ENCODE measurements around the gene P2RX2. TPM values are rescaled to one million over a fixed set of nuclear protein-coding genes. Genes with fewer than 3 reads are reported as not detected.

P2RX2 gene
- total RNA-seq (2014; rRNA removed; shearing (Covaris generic)) = not detected in 2 replicates

DNA sequence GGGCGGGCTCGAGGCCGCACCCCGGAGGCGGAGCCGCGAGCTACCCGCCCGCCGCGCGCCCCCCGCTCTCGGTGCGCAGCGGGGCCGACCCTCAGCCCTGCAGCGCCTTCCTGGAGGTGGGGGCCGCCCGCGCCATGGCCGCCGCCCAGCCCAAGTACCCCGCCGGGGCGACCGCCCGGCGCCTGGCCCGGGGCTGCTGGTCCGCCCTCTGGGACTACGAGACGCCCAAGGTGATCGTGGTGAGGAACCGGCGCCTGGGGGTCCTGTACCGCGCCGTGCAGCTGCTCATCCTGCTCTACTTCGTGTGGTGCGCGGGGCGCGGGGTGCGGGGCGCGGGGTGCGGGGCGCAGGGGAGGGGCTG, at the start of gene P2RX2:
Gene P2RX2, plus strand, starts transcription at position 94 of the 361 bp plus-strand sequence. Its CDS starts 41 bp downstream, at position 135.
- DNase-seq (ENCODE audit: low read depth) = no peak

DNA sequence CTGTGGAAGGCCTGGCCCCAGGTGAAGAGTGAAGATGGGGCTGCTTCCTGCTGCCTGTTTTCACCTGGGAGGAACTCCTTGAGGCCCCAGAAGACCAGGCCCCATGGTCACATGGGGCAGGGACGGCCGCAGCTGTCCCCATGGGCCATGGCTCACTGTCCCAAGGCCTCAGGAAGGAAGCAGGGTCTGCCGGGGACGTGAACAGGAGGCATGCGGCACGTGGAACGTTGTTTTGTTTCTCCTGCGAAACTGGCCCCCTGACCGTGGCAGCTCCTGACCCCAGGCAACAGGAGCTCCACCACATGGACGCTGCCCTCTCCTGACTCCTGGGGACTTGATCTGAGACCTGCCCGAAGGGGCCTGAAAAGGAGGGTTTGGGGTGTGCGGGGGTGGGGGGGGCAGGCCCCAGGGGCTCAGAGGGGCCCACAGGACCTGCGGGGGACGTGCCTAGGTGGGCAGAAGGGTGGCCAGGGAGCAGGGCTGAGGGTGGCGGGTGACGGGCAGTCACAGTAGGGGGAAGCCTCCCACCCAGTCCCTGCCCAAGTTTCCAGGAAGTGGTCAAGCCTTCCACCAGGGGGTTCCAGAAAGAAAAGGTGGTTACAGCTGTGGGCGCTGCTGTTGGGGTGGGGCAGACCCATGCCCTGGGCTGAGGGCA, 49.6 kb upstream of the P2RX2 start:
- DNase-seq (ENCODE audit: low read depth) = no peak

DNA sequence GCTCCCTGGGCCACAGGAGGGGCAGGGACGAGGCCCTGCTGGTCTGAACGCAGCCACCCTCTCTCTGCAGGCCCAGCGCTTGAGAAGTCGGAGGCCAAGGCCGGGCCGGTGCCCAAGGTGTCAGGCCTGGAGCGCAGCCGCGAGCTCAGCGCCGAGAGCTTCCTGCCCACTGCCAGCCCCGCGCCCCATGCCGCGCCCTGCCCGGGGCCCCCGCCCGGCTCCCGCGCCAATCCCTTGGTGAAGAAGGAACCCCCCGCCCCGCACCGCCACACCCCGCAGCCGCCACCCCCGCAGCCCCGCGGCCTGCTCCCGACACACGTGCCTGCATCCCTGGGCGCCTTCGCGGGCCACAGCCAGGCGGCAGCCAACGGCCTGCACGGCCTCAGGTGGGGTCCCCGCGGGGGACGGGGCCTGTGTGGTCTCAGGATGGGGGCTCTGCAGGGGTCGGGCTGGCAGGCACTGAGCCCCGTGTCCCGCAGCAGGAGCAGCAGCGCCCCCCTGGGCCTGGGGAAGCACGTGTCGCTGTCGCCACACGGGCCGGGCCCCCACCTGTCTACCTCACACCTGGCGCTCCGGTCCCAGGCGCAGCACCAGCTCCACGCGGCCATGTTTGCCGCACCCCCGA, 48.6 kb upstream of the P2RX2 start:
- DNase-seq (ENCODE audit: low read depth) = no peak

DNA sequence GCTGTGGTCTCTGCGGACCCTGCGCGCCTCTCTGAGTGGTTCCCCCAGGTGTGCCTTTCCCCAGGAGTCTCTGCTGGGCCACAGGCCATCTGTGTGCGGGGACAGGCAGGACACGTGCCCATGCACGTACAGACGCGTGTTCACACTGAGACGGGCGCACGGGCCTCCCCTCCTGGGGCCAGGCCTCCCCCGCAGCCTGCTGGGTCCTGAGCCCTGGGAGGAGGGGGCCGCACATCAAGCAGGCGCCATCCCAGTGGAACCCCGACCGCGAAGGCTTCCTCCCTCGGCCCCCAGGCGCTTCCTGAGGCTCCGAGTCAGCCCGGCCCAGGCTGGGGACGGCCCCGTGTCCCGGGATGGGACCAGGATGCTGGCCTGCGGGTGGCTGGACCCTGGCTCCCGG, 47.9 kb upstream of the P2RX2 start:
- no peak for DNase-seq (ENCODE audit: low read depth)

DNA sequence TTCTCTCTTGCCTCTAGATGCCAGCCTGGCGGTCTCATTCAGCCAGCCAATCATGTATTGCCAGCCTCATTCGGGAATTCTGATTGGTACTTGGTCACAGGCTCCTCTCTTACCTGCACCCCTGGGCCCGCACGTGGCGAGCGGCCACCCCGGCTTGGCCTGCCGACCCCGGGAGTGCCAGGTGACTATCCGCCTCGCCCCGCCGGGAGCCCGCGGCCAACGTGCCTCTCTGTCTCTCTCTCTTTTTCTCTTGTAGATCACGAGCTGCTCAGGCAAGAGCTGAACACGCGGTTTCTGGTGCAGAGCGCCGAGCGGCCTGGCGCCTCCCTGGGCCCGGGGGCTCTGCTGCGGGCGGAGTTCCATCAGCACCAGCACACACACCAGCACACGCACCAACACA, 47.5 kb upstream of the P2RX2 start:
- no peak for DNase-seq (ENCODE audit: low read depth)

DNA sequence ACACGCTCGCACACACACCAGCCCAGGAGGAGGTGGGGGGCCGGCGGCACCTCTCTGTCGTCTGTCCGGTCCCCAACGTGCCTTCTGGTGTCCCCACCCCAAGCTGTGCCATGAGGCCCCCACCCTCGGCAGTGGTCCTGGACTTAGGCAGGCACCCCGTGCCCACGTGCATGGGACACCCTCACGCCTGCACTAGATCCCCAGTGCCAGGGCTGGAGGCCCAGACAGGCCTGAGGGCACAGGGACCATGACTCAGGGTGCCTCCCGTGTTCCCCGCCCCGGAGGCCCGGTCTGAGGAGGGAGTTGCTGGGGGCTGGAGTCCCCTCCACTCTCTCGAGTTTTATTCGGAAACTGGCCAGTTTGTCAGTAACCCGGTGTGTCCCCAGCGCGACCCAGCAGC, 47.0 kb upstream of the P2RX2 start:
- DNase-seq (ENCODE audit: low read depth) = no peak

DNA sequence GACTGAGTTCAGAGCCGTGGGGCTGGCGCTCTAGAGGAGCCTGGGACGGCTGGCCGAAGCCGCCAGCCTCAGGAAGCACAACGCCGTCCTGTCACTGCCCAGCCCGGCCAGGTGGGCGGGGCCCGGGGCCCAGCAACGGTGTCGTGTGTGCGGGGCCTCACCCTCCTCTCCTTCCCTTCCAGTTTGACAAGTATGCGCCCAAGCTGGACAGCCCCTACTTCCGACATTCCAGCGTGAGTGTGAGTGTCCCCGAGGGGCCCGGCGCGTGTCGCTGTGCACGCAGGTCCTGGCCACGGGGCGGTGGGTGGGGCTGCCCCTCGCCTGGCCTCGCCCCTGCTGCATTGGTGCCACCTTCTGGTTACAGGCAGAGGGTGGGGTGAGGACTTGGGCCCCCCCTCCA, 46.5 kb upstream of the P2RX2 start:
- no peak for DNase-seq (ENCODE audit: low read depth)

DNA sequence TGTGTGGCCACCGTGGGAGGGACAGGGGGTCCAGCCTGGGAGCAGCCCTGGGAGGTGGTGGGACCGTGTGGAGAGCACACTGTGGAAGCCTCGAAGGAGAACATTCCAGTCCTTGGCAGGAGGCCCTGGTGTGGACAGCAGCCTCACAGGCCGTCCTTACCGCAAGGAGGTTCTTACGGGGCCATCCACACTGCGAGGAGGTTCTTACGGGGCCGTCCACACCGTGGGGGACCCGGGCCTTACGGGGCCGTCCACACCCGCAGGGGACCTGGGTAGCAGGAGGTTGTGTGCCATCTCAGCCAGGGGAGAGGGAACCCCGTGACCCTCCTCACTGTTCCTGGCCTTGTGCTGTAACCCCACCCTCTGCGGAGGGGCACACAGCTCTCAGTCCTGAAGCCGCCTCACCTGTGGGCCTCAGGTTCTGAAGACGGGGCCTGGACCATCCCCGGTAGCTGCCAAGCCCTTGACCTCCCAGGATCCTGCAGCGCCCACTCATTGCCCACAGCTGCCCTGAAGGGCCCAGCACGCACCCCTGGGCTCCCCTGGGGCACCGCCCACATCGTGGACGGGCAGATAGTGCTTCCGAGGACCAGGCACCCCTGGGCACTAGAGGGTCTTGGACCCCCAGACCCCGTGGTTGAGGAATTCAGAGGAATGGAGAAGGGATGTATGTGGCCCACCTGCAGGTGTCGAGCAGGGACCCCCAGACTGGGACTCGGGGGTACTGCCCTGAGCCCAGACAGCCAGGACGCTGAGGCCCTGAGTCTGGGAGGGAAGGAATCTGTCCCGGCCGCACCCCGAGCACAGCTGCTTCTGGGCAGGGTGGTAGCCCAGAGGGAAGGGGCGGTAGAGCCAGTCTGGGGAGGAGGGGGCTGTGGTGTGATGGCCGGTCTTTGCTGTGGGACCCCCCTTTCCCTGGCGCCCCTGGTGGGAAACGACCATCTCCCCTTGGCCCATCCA, 45.5 kb upstream of the P2RX2 start:
- DNase-seq (ENCODE audit: low read depth) = no peak

DNA sequence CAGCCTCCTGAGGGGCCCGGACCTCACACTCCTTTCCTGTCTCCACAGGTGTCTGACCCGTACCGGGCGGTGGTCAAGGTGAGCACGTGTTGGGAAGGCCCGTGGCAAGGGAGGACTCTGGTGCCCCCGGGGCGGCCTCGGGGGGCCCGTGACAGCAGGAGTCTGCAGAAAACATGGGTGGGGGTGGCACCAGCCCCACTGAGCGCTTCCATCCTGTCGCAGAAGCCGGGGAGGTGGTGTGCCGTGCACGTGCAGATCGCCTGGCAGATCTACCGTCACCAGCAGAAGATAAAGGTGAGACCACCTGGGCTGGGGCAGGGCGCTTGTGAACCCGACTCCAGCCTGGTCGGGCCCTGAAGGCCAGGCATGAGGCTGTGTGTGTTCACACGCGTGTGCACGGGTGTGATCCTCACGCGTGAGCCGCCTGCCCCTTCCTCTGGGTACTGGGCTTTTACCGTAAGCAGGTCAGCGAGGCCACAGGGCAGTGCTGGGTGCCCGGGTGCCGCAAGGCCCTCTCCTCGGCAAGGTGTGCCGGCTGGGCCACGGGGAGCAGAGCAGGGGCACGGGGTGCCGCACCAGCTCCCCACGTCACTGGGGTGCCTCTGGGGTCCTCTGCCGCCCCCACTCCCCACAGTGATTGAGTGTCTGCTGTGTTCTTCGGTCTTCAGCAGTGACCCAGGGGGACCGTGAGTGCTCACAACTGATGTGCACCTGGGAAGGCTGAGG, 44.1 kb upstream of the P2RX2 start:
- DNase-seq (ENCODE audit: low read depth) = no peak

DNA sequence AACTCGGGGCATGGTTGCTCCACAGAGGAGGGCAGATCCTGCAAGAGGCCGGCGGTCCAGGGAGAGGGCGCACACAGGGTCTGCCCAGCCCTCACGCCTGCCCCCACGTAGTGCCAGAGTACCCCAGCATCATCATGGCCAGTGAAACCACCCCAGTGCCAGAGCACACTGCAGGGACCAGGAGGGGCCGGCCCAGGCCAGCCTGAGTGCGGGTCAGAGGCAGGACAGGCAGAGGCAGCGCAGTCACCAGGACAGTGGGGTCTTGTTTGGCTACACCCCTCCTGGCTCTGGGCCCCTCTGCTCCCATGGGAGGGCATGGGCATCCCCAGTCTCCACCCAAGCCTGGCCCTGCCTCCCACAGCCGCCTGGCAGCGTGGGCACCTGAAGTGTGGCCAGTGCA, 42.9 kb upstream of the P2RX2 start:
- DNase-seq (ENCODE audit: low read depth) = no peak

DNA sequence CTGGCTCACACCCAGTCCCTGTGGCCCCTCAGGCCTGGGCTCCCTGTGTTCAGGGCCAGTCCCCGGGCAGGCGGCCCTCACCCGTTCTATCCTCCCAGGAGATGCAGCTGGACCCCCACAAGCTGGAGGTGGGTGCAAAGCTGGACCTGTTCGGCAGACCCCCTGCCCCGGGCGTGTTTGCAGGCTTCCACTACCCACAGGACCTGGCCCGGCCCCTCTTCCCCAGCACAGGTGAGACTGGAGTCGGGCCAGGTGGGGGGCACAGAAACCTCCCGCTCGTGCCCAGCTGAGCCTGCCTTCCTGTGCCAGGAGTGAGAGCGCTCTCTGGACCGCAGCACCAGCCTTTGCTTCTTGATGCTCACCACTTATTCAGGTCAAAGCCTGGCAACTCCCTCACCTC, 41.9 kb upstream of the P2RX2 start:
- no peak for DNase-seq (ENCODE audit: low read depth)

DNA sequence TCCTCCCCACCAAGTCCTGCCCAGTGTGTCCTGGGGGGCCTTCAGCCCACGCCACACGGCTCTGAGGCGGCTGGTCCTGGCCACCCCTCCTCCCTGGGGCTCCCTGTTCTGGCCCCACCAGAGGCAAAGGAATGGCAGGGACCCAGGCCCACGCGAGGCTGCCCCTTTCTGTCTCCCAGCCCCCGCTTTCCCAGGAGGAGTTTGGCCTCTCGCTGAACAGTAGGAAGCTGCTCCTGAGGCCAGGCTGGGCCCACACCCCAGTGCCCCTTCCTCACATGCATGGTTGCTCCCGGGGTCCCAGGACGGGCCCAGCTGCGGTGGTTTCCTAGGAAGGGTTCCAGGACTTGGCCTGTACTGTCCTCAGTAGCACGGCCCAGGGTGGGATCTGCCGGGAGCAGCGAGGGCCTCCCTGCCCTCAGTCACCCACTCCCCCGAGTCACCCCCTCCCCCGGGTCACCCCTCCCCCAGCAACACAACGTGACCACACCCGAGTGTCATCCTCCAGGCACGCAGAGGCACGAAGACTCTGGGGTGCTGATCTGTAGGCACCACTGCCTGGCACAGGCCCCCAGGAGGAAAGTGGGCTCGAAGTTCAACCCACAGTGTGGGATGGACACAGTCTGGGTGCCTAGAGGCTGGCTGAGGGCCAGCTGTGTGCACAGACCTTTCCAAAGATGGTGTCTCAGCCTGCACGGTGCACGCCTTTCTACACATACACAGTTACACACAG, 41.2 kb upstream of the P2RX2 start:
- DNase-seq (ENCODE audit: low read depth) = no peak

DNA sequence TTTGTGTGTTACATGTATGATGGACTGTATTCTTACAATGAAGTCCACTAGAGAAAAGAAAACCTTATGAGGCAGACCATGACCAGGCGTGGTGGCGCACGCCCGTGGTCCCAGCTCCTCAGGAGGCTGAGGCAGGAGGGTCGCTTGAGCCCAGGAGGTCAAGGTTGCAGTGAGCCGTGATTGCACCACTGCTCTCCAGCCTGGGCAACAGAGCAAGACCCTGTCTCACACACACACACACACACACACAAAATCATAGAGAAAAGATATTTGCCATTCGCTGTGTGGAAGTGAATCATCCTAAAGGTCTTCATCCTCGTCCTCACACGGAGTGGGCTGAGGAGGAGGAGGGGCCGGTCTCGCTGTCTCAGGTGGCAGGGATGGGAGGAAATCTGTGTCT, 40.5 kb upstream of the P2RX2 start:
- DNase-seq (ENCODE audit: low read depth) = no peak

DNA sequence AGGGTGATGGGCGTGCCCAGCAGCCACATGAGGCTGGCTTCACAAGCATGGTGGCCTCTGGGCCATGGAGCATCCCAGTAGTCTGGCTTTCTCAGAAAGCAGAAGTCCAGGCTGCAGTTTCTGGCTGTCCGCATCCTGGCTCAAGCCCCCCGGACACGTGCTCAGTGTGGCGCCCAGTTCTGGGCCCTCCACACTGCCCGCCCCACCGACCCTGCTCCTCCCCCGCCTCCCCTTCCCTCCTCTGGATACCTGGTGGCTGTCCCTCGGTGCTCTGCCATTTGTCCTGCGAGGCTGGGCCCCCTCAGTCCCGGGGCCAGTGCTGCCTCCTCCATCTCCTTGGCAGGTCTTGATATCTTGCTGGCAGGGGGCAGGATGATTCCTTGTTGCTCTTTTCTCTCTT, 39.8 kb upstream of the P2RX2 start:
- DNase-seq (ENCODE audit: low read depth) = no peak

DNA sequence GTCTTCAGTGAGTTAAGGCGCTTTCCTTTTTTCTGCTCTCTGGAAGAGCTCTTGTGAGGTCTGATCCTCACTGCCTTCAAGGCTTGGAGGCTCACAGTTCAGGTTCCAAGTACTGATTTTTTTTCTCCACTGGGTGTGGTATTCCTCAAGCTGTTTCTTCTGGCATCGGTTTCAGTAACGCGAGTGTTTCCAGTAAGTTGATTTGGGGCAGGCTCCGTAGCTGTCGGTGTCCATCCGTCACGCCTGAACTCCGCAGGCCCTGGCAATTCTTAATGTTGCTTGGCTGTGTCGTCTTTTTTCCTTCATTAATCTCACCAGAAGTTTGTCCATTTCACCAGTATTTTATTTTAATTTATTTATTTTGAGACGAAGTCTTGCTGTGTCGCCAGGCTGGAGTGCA, 38.8 kb upstream of the P2RX2 start:
- no peak for DNase-seq (ENCODE audit: low read depth)

DNA sequence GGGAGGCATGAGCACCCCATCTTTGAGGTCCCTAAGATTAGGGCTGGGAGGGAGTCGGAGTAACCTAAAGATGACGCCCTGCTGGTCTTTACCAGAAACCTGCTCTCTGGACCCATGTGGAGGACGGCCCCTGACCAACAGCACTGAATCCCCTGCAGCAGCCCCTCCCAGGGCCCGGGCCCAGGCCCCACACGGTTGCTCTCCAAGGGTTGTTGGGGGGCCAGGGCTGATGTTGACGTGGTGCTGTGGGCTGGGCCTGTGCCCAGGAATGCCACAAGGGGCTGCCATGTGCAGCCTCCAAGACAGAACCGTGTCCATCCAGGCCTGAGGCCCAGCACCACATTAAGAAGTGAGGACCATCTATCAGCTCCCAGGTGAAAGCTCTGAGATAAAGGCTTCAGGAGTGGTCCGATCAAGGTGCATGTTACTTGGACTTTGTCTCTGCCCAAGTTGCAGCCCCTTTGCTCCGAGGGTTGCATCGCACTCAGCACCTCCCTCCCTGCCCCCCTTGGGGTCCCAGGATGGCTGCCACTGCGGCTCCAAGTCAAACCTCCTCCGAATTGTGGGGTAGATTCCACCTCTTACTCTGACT, 37.8 kb upstream of the P2RX2 start:
- DNase-seq (ENCODE audit: low read depth) = no peak

DNA sequence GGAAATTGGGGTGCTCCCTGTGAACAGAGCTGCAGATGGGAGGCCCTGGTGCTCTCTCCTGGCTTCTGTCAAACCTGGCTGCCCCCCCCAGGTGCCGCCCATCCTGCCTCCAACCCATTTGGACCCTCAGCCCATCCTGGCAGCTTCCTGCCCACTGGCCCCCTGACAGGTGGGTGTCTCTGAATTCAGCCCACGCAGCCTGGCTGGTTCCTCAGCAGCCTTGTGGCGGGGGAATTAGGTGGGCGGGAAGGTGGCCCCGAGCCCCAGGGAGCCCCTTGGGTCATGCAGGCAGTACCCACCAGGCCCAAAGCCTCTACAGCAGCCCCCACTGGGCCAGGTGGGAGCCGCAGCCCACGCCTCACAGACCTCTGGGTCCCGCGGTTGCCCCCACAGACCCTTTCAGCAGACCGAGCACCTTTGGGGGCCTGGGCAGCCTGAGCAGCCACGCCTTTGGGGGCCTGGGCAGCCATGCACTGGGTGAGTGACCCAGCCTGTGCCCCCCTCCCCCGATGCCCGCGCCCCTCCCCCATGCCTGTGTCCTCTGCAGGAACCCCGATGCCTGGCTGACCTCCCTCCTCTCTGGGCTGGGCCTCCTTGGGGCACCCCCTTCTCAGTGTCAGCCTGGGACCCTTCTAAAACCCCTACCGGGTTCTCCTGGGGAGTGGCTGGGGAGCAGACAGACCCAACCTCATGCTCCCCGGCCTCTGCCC, 37.1 kb upstream of the P2RX2 start:
- DNase-seq (ENCODE audit: low read depth) = no peak

DNA sequence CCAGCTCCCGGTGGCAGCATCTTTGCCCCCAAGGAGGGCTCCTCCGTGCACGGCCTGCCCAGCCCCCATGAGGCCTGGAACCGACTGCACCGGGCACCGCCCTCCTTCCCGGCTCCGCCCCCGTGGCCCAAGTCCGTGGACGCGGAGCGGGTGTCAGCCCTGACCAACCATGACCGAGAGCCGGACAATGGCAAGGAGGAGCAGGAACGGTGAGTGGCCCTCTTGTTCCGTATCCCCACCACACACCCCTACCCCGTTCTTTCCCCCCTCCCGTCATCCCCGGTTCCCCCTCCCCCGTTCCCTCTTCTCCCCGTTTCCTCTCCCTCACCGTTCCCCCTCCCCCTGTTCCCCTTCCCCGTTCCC, 36.5 kb upstream of the P2RX2 start:
- DNase-seq (ENCODE audit: low read depth) = no peak

DNA sequence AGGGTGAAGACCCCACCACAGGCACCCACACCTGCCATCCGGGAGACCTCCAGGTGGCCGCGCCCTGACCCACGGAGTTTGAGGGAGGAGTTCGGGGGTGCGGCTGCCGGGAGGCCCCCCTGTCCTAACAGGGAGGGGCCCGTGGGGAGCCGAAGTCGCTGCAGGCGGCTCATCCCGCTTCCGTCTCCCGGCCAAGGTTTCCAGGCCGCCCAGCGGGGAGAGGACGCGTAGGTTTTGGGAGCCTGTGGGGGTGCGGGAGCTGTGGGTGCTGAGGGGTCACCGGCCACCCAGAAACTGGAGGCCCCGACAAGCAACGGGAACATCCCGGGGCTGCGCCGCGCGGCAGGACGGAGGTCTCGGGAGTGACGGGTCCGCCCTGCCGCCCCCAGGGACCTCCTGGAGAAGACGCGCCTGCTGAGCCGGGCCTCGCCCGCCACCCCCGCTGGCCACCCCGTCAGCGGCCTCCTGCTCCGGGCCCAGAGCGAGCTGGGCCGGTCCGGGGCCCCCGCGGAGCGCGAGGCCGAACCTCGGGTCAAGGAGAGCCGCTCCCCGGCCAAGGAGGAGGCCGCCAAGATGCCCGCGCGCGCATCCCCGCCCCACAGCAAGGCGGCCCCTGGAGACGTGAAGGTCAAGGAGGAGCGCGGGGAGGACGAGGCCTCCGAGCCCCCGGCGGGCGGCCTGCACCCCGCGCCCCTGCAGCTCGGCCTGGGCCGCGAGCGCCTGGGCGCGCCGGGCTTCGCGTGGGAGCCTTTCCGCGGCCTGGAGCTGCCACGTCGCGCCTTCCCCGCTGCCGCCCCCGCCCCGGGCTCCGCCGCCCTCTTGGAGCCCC, 35.8 kb upstream of the P2RX2 start:
- no peak for DNase-seq (ENCODE audit: low read depth)

DNA sequence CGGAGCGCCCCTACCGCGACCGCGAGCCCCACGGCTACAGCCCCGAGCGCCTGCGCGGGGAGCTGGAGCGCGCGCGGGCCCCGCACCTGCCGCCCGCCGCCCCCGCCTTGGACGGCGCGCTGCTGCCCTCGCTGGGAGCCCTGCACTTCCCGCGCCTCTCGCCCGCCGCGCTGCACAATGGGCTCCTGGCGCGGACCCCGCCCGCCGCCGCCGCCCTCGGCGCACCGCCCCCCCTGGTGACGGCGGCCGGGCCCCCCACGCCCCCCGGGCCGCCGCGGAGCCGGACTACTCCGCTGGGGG, 35.2 kb upstream of the P2RX2 start:
- DNase-seq (ENCODE audit: low read depth) = no peak
